CD8-positive, alpha-beta memory T cell (primary cell): ENCODE results near the gene PKN2. TPM values are rescaled to one million over a fixed set of nuclear protein-coding genes. Genes with fewer than 3 reads are reported as not detected.

ENCODE experiments used
- CTCF ChIA-PET: fragments of 350-600 bp; sonication (Branson Sonifier 250); formaldehyde crosslinking; loops from one replicate; lab custom pipeline; 2021; ENCODE audit warnings: antibody characterized with exemption; lab: Charles Lee
- POLR2A ChIA-PET: fragments of 350-600 bp; sonication (Branson Sonifier 250); formaldehyde crosslinking; loops from one replicate; lab custom pipeline; 2021; ENCODE audit warnings: antibody characterized with exemption; lab: Charles Lee
- DNase-seq, 5 donors: peaks; one replicate each; pipeline versions ENCODE4 v3.0.0 to v3.0.0-alpha.2; 2020 to 2022; ENCODE audit warnings: mixed read lengths in 1 of 5
- H3K27ac ChIP-seq: one replicate; pipeline ENCODE4 v1.7.0; 2013; ENCODE audit warnings: low read depth, mild to moderate bottlenecking, low read length, moderate library complexity
- H3K27me3 ChIP-seq: 2 replicates; pipeline ENCODE4 v1.7.0; 2013; ENCODE audit warnings: low read length, mild to moderate bottlenecking; ENCODE audit not compliant: insufficient read depth, poor library complexity, severe bottlenecking
- H3K36me3 ChIP-seq: 2 replicates; pipeline ENCODE4 v1.7.0; 2013; ENCODE audit warnings: mild to moderate bottlenecking, low read length, moderate library complexity; ENCODE audit not compliant: insufficient read depth
- H3K4me1 ChIP-seq: 2 replicates; pipeline ENCODE4 v1.7.0; 2013; ENCODE audit warnings: mild to moderate bottlenecking, low read length, moderate library complexity; ENCODE audit not compliant: insufficient read depth
- H3K4me3 ChIP-seq: 2 replicates; pipeline ENCODE4 v1.7.0; 2013; ENCODE audit warnings: mild to moderate bottlenecking, low read length
- H3K9me3 ChIP-seq: 2 replicates; pipeline ENCODE4 v1.7.0; 2013; ENCODE audit warnings: mild to moderate bottlenecking, low read length
- H3K27ac Mint-ChIP-seq, 8 donors: one replicate each; pipeline ENCODE4 v1.8.0; 2020 to 2021; ENCODE audit warnings: mixed read lengths in 8 of 8, mild to moderate bottlenecking in 6 of 8, inconsistent platforms in 3 of 8, moderate library complexity in 3 of 8
- H3K27me3 Mint-ChIP-seq, 2 donors: one replicate each; pipeline ENCODE4 v1.8.0; 2020 to 2021; ENCODE audit warnings: mixed read lengths in 2 of 2, mild to moderate bottlenecking in 1 of 2, moderate library complexity in 1 of 2
- H3K36me3 Mint-ChIP-seq, 3 donors: one replicate each; pipeline ENCODE4 v1.8.0; 2020 to 2021; ENCODE audit warnings: mixed read lengths in 3 of 3, inconsistent platforms in 1 of 3, mild to moderate bottlenecking in 1 of 3
- H3K4me1 Mint-ChIP-seq, 3 donors: one replicate each; pipeline ENCODE4 v1.8.0; 2020 to 2021; ENCODE audit warnings: mixed read lengths in 3 of 3, inconsistent platforms in 1 of 3, mild to moderate bottlenecking in 1 of 3
- H3K4me3 Mint-ChIP-seq, 7 donors: one replicate each; pipeline ENCODE4 v1.8.0; 2020 to 2021; ENCODE audit warnings: mixed read lengths in 7 of 7, mild to moderate bottlenecking in 6 of 7, moderate library complexity in 4 of 7, inconsistent platforms in 2 of 7
- H3K9me3 Mint-ChIP-seq, 5 donors: one replicate each; pipeline ENCODE4 v1.8.0; 2020 to 2022; ENCODE audit warnings: mixed read lengths in 5 of 5, mild to moderate bottlenecking in 3 of 5, moderate library complexity in 2 of 5, inconsistent platforms in 1 of 5
- polyA plus RNA-seq: library from polyadenylated mRNA; unstranded; fragments of 300-500 nt; fragmentation: Illumina TruSeq; gene quantifications from one replicate; pipeline ENCODE4 v1.2.3, GENCODE V29; 2021
- total RNA-seq, 2 experiments: library from RNA; stranded (reverse); gene quantifications; one replicate each; pipeline ENCODE4 v1.2.3, GENCODE V29; 2021

The PKN2 gene
- total and polyA plus RNA-seq, 3 experiments from 2014 or later = 8.0 to 17.8 (median 14.8) TPM

DNA sequence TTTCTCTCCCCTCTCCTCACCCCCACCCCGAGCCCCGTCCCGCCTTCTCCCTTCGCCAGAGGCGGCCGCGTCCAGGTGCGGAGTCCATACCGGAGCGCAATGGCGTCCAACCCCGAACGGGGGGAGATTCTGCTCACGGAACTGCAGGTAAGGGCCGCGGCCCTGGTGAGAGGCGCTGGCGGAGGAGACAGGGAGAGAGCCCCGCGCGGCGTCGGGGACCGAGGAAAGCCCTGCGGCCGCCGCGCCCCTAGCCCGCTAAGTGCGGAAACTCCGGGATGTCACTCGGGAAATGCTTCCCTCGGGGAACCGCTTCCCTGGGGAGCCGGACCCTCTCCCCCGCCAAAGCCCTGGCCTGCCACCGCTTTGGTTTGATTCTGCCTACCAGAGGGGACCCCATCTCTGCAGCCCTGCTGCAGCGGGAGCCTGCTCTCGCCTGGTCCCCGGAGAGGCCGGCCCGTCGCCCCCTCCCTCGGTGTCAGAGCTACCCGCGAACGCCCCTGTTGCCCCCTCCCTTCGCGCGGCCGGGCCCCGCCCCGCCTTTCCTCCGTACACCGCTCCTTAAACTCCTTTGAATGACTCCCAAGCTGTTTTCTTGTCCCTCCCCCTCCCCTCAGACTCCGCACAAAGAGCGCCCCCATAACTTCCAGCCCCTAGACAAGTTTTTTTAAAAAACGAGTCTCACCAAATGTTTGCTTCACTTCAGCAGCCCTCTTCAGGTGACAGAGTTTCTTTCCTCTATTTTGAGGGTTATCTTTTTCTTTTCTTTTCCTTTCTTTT, 597 bp downstream of the PKN2 start:
- Mint-ChIP-seq H3K9me3 (no peaks in the 10 kb centered on the region), H3K36me3 (peaks cover 0 to 22% (median 0%) of the 10 kb centered on the region in 3 donors), H3K4me1 (peaks cover 31 to 65% (median 54%) of the 10 kb centered on the region in 3 donors), H3K27me3 (no peaks in the 10 kb centered on the region), H3K4me3 (peak overlapping the region; percentile 91 to 100 (median 98)), H3K27ac (peak overlapping the region; percentile 95 to 99 (median 97))
- Histone ChIP-seq H3K27ac (peak overlapping the region; percentile 86), H3K9me3 (no peaks in the 10 kb centered on the region), H3K4me1 (peaks cover 27% of the 10 kb centered on the region), H3K4me3 (peak overlapping the region; percentile 69), H3K36me3 (no peaks in the 10 kb centered on the region), H3K27me3 (no peaks in the 10 kb centered on the region)
- POLR2A ChIA-PET = interaction anchor here (0.7 to 2.4 kb wide), 7 partner anchors 17 to 1980 kb away, joined by 3 to 16 read pairs (median 8); partner anchors contain the start of genes GTF2B, HS2ST1, SELENOF and SH3GLB1
- DNase-seq = peak; percentile 48 to 74 (median 56)
- CTCF ChIA-PET = interaction anchor here (1.0 to 2.3 kb wide), 7 partner anchors 9 to 1770 kb away, joined by 3 to 8 read pairs (median 4); partner anchors contain the start of genes HS2ST1 and SELENOF

DNA sequence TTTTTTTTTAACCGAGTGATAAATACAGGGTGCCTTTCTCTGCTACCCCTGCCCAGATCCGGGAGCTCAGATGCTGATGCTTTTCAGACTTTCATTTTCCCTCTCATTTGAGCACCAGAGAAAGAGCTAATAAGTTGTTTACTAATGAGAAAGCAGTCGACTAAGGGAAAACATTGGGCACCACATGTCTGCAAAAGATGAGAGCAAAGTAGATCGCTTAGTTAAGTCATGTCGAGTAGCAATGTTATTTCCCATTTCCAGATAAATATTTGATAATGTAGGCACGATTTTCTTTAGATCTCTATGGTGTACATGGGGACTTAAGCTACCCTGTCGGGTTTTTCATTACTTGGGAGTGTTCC, 1.2 kb downstream of the PKN2 start:
- no peaks in the 10 kb centered on the region for H3K36me3 ChIP-seq
- H3K4me3 ChIP-seq = peak overlapping the region; percentile 69
- no peaks in the 10 kb centered on the region for H3K27me3 ChIP-seq
- H3K9me3 ChIP-seq = no peaks in the 10 kb centered on the region
- no peak for DNase-seq
- Mint-ChIP-seq H3K36me3 (peaks cover 0 to 25% (median 0%) of the 10 kb centered on the region in 3 donors), H3K4me3 (peak overlapping the region; percentile 91 to 100 (median 98)), H3K27me3 (no peaks in the 10 kb centered on the region), H3K4me1 (peaks cover 34 to 71% (median 59%) of the 10 kb centered on the region in 3 donors), H3K9me3 (no peaks in the 10 kb centered on the region), H3K27ac (peak overlapping the region; percentile 93 to 99 (median 96))
- H3K4me1 ChIP-seq = peaks cover 27% of the 10 kb centered on the region
- CTCF ChIA-PET = interaction anchor here (1.0 to 2.3 kb wide), 5 partner anchors 10 to 1771 kb away, joined by 3 to 8 read pairs (median 4); partner anchors contain the start of genes HS2ST1 and SELENOF
- POLR2A ChIA-PET = interaction anchor here (0.7 to 2.4 kb wide), 3 partner anchors 47 to 1981 kb away, joined by 3 to 16 read pairs (median 8); partner anchors contain the start of genes GTF2B and SH3GLB1
- H3K27ac ChIP-seq = peak overlapping the region; percentile 86

DNA sequence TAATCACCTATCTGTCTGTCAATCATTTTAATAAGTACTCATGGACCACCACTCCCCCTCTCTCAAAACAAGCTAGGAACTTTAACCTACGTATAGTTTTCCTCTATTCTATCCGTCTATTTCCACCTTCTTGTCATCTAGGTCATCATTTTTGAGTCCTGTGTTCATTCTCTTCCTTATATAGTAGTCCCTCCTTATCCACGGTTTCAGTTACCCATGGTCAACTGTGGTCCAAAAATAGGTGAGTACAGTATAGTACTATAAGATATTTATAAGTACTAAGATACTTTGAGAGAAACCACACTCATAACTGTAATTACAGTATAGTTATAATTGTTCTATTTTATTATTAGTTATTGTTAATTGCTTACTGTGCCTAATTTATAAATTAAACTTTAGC, 7.5 kb downstream of the PKN2 start:
- CTCF ChIA-PET = no interaction called here
- H3K4me1 ChIP-seq = peaks cover 4% of the 10 kb centered on the region
- no peaks in the 10 kb centered on the region for H3K27me3 ChIP-seq
- no peak overlapping the region for H3K4me3 ChIP-seq
- Mint-ChIP-seq H3K27ac (no peak overlapping the region), H3K27me3 (no peaks in the 10 kb centered on the region), H3K4me1 (peaks cover 37 to 84% (median 72%) of the 10 kb centered on the region in 3 donors), H3K4me3 (no peak overlapping the region), H3K36me3 (peaks cover 0 to 37% (median 4%) of the 10 kb centered on the region in 3 donors), H3K9me3 (no peaks in the 10 kb centered on the region)
- H3K36me3 ChIP-seq = peaks cover 4% of the 10 kb centered on the region
- no peaks in the 10 kb centered on the region for H3K9me3 ChIP-seq
- DNase-seq = no peak
- POLR2A ChIA-PET = no interaction called here
- H3K27ac ChIP-seq = no peak overlapping the region

DNA sequence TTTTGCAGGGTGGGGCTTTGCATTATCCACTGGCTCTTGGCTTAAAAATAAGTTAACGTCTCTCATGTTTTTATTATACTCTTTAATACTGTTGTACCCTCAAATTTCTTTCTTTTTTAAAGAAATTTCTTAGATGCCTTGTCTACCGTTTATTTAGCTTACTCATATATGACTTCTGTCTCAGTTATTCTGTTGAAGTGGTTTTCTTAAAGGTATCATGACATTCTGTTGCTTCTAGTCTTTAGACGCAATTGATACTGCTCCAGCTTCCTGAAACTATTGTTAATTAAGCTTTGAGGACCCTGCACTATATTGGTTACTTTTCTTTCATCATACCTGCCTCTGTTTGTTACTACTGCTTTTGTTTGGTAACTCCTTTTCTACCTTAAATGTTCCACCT, 11.7 kb downstream of the PKN2 start:
- ChIA-PET POLR2A (no interaction called here), CTCF (interaction anchor here (0.7 to 1.4 kb wide), 2 partner anchors 11 to 12 kb away, joined by 3 to 5 read pairs; partner anchors contain the start of gene PKN2)
- DNase-seq = no peak
- no peak overlapping the region for H3K27ac Mint-ChIP-seq
- no peak overlapping the region for H3K4me3 ChIP-seq
- H3K4me1 Mint-ChIP-seq = peaks cover 51 to 74% (median 73%) of the 10 kb centered on the region in 3 donors
- no peak overlapping the region for H3K4me3 Mint-ChIP-seq
- no peaks in the 10 kb centered on the region for H3K27me3 Mint-ChIP-seq
- H3K9me3 Mint-ChIP-seq = no peaks in the 10 kb centered on the region
- no peaks in the 10 kb centered on the region for H3K4me1 ChIP-seq
- peaks cover 4% of the 10 kb centered on the region for H3K36me3 ChIP-seq
- peaks cover 6 to 44% (median 16%) of the 10 kb centered on the region in 3 donors for H3K36me3 Mint-ChIP-seq
- no peak overlapping the region for H3K27ac ChIP-seq
- no peaks in the 10 kb centered on the region for H3K27me3 ChIP-seq
- H3K9me3 ChIP-seq = no peaks in the 10 kb centered on the region

DNA sequence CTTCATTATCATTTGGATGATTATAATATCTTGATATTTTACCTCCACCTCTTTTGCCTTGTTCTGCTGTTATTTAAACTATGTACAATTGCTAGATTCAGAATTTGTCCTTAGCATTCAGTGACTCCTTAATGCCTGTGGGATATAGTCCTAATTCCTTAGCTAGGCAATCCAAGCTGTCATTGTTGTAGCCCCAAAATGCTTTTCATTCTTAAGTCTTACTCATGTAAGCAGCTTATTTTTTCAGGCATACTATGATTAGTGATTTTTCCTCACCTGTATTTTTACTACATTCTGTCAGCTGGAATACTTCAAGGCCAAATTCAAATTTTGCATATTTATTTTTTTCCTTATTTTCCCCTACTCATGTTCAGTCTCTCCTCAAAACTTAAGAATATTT, 13.4 kb downstream of the PKN2 start:
- CTCF ChIA-PET = no interaction called here
- peaks cover 51 to 73% (median 69%) of the 10 kb centered on the region in 3 donors for H3K4me1 Mint-ChIP-seq
- H3K36me3 ChIP-seq = peaks cover 4% of the 10 kb centered on the region
- H3K9me3 Mint-ChIP-seq = no peaks in the 10 kb centered on the region
- no peak for DNase-seq
- H3K27me3 ChIP-seq = no peaks in the 10 kb centered on the region
- H3K4me3 Mint-ChIP-seq = no peak overlapping the region
- H3K4me1 ChIP-seq = no peaks in the 10 kb centered on the region
- no peaks in the 10 kb centered on the region for H3K27me3 Mint-ChIP-seq
- H3K27ac ChIP-seq = no peak overlapping the region
- peaks cover 6 to 37% (median 18%) of the 10 kb centered on the region in 3 donors for H3K36me3 Mint-ChIP-seq
- POLR2A ChIA-PET = no interaction called here
- H3K4me3 ChIP-seq = no peak overlapping the region
- H3K9me3 ChIP-seq = no peaks in the 10 kb centered on the region
- H3K27ac Mint-ChIP-seq = peak overlapping the region in 2 of 8 donors; percentile 32

DNA sequence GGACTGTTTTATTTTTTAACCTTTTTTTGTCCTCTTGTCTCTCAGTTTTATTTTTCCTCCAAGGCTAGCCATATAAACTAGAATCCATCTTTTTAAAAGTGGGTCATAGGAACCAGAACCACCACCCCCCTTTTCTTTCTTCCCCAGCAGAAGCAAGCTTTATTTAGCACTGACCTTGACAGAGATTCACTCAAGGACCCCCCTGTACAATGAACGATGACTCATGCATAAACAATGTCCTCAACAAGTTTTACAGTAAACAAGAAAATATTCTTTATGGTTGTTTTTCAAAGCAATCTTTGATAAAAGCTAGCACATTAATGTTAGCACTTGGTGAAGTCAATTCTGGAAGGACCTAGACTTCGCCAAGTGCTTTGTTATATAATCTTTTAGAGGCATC, 14.1 kb downstream of the PKN2 start:
- H3K9me3 Mint-ChIP-seq = no peaks in the 10 kb centered on the region
- H3K27ac Mint-ChIP-seq = peak overlapping the region in 2 of 8 donors; percentile 32 to 43
- H3K27me3 Mint-ChIP-seq = no peaks in the 10 kb centered on the region
- POLR2A ChIA-PET = no interaction called here
- Histone ChIP-seq H3K4me1 (no peaks in the 10 kb centered on the region), H3K9me3 (no peaks in the 10 kb centered on the region), H3K27ac (no peak overlapping the region), H3K36me3 (peaks cover 4% of the 10 kb centered on the region), H3K27me3 (no peaks in the 10 kb centered on the region), H3K4me3 (no peak overlapping the region)
- H3K36me3 Mint-ChIP-seq = peaks cover 6 to 35% (median 18%) of the 10 kb centered on the region in 3 donors
- H3K4me1 Mint-ChIP-seq = peaks cover 52 to 77% (median 73%) of the 10 kb centered on the region in 3 donors
- no peak overlapping the region for H3K4me3 Mint-ChIP-seq
- no peak for DNase-seq
- CTCF ChIA-PET = no interaction called here

DNA sequence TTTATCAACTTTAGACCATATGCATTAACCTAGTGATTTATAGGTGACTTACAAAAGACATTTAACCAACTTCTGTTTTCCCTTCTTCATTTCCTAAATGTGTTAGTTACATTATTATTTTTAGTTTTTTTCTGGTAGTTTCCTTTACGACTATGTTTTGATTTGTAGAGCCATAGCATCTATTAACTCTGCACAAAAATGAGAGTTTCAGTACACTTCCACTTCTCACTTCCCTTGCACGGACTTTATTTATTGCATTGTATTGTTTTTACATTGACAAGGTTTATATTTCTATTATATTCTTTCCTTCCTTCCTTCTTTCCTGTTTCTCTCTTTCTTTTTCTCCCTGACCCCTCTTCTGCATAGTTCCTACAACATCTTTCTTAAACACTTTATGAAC, 14.7 kb downstream of the PKN2 start:
- no peaks in the 10 kb centered on the region for H3K27me3 Mint-ChIP-seq
- Histone ChIP-seq H3K4me1 (no peaks in the 10 kb centered on the region), H3K27ac (no peak overlapping the region), H3K4me3 (no peak overlapping the region), H3K36me3 (peaks cover under 1% of the 10 kb centered on the region), H3K27me3 (no peaks in the 10 kb centered on the region), H3K9me3 (no peaks in the 10 kb centered on the region)
- no peak overlapping the region for H3K27ac Mint-ChIP-seq
- H3K9me3 Mint-ChIP-seq = no peaks in the 10 kb centered on the region
- H3K4me1 Mint-ChIP-seq = peaks cover 54 to 76% (median 72%) of the 10 kb centered on the region in 3 donors
- DNase-seq = no peak
- ChIA-PET POLR2A (no interaction called here), CTCF (no interaction called here)
- H3K4me3 Mint-ChIP-seq = no peak overlapping the region
- H3K36me3 Mint-ChIP-seq = peaks cover 6 to 30% (median 17%) of the 10 kb centered on the region in 3 donors

DNA sequence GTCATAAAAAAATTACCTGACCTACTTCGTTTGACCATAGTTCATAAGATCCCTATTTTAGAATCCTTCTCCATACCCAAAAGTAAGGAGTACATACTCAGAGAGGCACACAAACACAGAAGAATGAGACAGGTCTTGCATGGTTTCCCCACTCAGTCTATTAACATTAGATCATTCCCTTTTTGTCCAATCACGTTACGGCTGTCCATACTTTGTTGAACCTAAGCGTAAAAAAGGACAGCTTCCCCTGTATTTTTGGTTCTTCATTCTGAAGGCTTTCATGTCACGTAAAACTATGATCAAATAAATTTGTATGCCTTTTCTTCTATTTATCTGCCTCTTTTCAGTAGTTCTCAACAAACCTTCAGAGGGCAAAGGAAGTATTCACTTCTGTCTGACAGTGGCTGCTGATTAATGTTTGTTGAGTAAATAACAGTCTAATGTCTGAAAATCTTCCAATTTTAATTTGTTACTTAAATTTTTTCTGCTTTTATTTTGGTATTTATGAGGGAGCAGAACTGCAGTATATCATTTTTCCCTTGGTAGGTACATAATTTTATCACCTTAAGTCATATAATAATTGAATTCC, 16.4 kb downstream of the PKN2 start:
- POLR2A ChIA-PET = no interaction called here

More for the DNA sequence above, 16.4 kb downstream of the PKN2 start:
- H3K4me1 ChIP-seq = no peaks in the 10 kb centered on the region
- Mint-ChIP-seq H3K4me1 (peaks cover 48 to 72% (median 68%) of the 10 kb centered on the region in 3 donors), H3K27me3 (no peaks in the 10 kb centered on the region), H3K4me3 (no peak overlapping the region), H3K36me3 (peaks cover 10 to 26% (median 17%) of the 10 kb centered on the region in 3 donors), H3K27ac (no peak overlapping the region), H3K9me3 (no peaks in the 10 kb centered on the region)
- H3K36me3 ChIP-seq = no peaks in the 10 kb centered on the region
- H3K27me3 ChIP-seq = no peaks in the 10 kb centered on the region
- H3K9me3 ChIP-seq = no peaks in the 10 kb centered on the region
- CTCF ChIA-PET = no interaction called here
- H3K27ac ChIP-seq = no peak overlapping the region
- H3K4me3 ChIP-seq = no peak overlapping the region
- DNase-seq = no peak
